Activated T-helper 17 cell treated with anti-CD3 and anti-CD28 coated beads, Interleukin-2, amount 50 U/mL, for 72 hours (primary cell): ENCODE measurements around the gene PAQR5. TPM values are rescaled to one million over a fixed set of nuclear protein-coding genes. Genes with fewer than 3 reads are reported as not detected.
"Not testable (repeated sequence)": the region's sequence is repeated elsewhere in the genome, so short reads cannot be mapped to it uniquely, and the experiment has no call there.

ENCODE experiments used
- ATAC-seq: fragments of 150-1000 bp; cut with Tn5 transposase; replicated peaks from 2 replicates; pipeline ENCODE4 v1.10.0; 2021; ENCODE audit warnings: mild to moderate bottlenecking, moderate library complexity
- H3K27ac Mint-ChIP-seq: one replicate; pipeline ENCODE4 v1.8.0; 2022; ENCODE audit warnings: mixed read lengths
- H3K27me3 Mint-ChIP-seq: one replicate; pipeline ENCODE4 v1.8.0; 2022; ENCODE audit warnings: mixed read lengths
- H3K36me3 Mint-ChIP-seq: one replicate; pipeline ENCODE4 v1.8.0; 2022; ENCODE audit warnings: low read depth, mild to moderate bottlenecking, mixed read lengths
- H3K4me1 Mint-ChIP-seq: one replicate; pipeline ENCODE4 v1.8.0; 2022; ENCODE audit warnings: mixed read lengths
- H3K4me3 Mint-ChIP-seq: one replicate; pipeline ENCODE4 v1.8.0; 2022; ENCODE audit warnings: mild to moderate bottlenecking, mixed read lengths
- H3K9me3 Mint-ChIP-seq: one replicate; pipeline ENCODE4 v1.8.0; 2022; ENCODE audit warnings: mixed read lengths
- total RNA-seq, 2 donors: library from RNA; stranded (reverse); gene quantifications; one replicate each; pipeline ENCODE4 v1.2.3, GENCODE V29; 2022

The PAQR5 gene
- total RNA-seq, 2 donors from 2014 or later: not detected

GRCh38 chr15:69288531-69289341 is 10.0 kb upstream of the PAQR5 start:
- no peak for ATAC-seq
- Mint-ChIP-seq H3K27me3 (no peaks in the 10 kb centered on the region), H3K4me1 (no peaks in the 10 kb centered on the region), H3K4me3 (no peak overlapping the region), H3K27ac (no peak overlapping the region), H3K9me3 (no peaks in the 10 kb centered on the region), H3K36me3 (no peaks in the 10 kb centered on the region)

- Mint-ChIP-seq H3K4me3 (no peak overlapping the region), H3K27me3 (no peaks in the 10 kb centered on the region), H3K4me1 (no peaks in the 10 kb centered on the region), H3K9me3 (no peaks in the 10 kb centered on the region), H3K36me3 (no peaks in the 10 kb centered on the region), H3K27ac (no peak overlapping the region)
- no peak for ATAC-seq
These were observed 9.2 kb upstream of the PAQR5 start for GRCh38 chr15:69289342-69290146.

DNA sequence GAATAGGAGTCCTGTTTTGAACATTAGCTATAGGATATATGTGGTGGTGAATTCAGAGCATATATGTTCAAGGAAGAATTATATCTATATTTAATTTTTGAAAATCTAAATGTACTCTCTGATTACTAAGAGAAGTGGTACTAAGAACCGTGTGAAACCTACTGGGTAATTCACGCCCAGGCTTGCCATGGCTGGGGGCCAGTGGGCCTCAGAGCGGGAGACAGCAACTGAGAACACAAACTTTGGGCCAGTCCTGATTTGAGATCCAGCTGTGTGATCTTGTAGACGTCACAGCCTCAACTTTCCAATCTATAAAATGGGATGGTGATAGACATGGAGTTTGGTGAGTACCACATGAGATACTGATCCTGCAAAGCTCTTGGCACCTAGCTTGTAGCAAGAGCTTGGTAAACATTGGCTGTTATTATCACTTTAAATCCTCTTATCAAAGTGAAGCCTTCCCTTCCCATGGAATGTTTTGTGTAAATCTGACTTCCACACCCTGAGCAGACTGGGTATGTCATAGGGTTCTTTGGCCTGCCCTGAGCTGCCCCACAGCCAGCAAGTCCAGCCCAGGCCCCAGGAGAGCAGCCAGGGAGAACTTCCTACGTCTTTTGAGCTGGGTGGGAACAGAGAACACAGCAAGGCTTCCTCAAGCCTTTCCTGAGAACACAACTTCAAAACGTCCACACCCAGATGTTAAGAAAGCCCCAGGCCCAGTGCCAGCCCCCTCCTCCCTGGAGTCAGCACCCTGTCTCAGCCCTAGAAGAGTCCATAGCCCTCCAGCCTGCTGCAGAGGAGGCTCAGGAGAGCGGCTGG is 8.2 kb upstream of the PAQR5 start:
- no peak for ATAC-seq
- H3K27me3 Mint-ChIP-seq: peaks cover 3% of the 10 kb centered on the region
- no peaks in the 10 kb centered on the region for H3K4me1 Mint-ChIP-seq
- H3K36me3 Mint-ChIP-seq: no peaks in the 10 kb centered on the region
- H3K4me3 Mint-ChIP-seq: no peak overlapping the region
- no peak overlapping the region for H3K27ac Mint-ChIP-seq
- H3K9me3 Mint-ChIP-seq: no peaks in the 10 kb centered on the region

GRCh38 chr15:69291651-69292050 is 7.1 kb upstream of the PAQR5 start:
- not testable (repeated sequence) for H3K27ac Mint-ChIP-seq, H3K4me1 Mint-ChIP-seq, H3K27me3 Mint-ChIP-seq, H3K36me3 Mint-ChIP-seq, H3K4me3 Mint-ChIP-seq, ATAC-seq, H3K9me3 Mint-ChIP-seq

- H3K4me1 Mint-ChIP-seq: no peaks in the 10 kb centered on the region
- peaks cover 17% of the 10 kb centered on the region for H3K27me3 Mint-ChIP-seq
- ATAC-seq: no peak
- H3K9me3 Mint-ChIP-seq: no peaks in the 10 kb centered on the region
- H3K27ac Mint-ChIP-seq: no peak overlapping the region
- H3K4me3 Mint-ChIP-seq: no peak overlapping the region
- H3K36me3 Mint-ChIP-seq: no peaks in the 10 kb centered on the region
These were observed 5.8 kb upstream of the PAQR5 start for GRCh38 chr15:69292826-69293420.

- Mint-ChIP-seq H3K36me3 (no peaks in the 10 kb centered on the region), H3K4me3 (no peak overlapping the region), H3K27ac (no peak overlapping the region), H3K27me3 (peaks cover 17% of the 10 kb centered on the region), H3K9me3 (no peaks in the 10 kb centered on the region), H3K4me1 (no peaks in the 10 kb centered on the region)
- ATAC-seq: no peak
These were observed 4.7 kb upstream of the PAQR5 start for GRCh38 chr15:69293741-69294615.

DNA sequence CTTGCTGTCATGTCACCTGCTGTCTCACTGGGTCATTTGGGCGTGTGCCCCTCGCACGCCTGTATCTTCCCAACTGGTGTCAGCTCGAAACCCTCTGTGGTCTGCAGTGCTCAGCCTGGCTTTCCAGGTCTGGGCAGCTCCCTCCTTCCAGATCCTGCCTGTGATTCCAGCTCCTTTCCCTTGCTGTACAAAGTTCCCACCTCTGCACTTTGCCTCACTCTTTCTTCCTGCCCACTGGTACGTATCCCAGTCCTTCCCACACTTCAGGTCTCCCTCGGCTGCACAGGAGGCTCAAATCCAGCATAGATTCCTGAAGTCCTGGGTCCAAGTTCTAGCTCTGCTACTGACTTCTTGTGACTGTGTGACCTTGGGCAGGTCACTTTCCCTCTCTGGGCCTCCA is 2.1 kb upstream of the PAQR5 start:
- Mint-ChIP-seq H3K4me3 (no peak overlapping the region), H3K27me3 (peaks cover 36% of the 10 kb centered on the region), H3K4me1 (no peaks in the 10 kb centered on the region), H3K27ac (no peak overlapping the region), H3K36me3 (no peaks in the 10 kb centered on the region), H3K9me3 (no peaks in the 10 kb centered on the region)
- no peak for ATAC-seq

DNA sequence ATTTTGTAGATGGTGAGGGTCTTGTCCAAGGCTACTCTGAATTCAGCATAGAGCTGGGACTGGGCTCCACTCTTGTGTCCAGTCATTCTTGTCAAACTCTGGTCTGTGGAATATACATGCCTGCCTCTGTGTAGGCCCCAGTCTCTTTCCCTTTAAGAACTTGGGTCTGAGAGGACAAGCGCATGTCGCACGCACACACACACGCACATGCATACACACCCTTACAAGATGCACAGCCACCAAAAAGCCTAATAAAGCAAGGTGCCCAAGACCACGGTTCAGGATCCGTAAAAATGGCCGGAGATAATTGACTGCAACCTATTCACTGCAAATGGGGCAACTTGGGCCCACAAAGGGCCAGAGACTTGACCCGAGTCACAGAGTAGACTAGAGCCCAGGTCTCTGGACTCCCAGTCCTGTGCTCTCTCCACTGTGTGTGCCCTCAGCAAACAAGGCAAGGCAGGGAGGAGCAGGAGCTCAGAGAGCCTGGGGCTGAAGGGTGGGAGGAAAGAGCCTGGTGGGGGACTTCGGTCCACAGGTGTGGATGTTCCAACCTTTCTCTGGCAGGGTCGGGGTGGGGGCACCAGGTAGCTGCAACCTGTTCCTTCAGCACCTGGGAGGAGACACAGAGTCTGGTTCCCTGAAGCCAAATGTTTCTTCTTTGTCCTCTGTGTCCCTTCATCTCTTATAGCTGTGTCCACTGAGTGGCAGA is 914 bp upstream of the PAQR5 start:
- H3K27ac Mint-ChIP-seq: no peak overlapping the region
- H3K27me3 Mint-ChIP-seq: peaks cover 44% of the 10 kb centered on the region
- peak overlapping the region; percentile 33 for H3K4me3 Mint-ChIP-seq
- no peaks in the 10 kb centered on the region for H3K36me3 Mint-ChIP-seq
- no peaks in the 10 kb centered on the region for H3K4me1 Mint-ChIP-seq
- no peak for ATAC-seq
- no peaks in the 10 kb centered on the region for H3K9me3 Mint-ChIP-seq

GRCh38 chr15:69298354-69298696 is 387 bp upstream of the PAQR5 start:
- peak overlapping the region; percentile 33 for H3K4me3 Mint-ChIP-seq
- peaks cover 48% of the 10 kb centered on the region for H3K27me3 Mint-ChIP-seq
- no peaks in the 10 kb centered on the region for H3K36me3 Mint-ChIP-seq
- H3K27ac Mint-ChIP-seq: no peak overlapping the region
- H3K4me1 Mint-ChIP-seq: no peaks in the 10 kb centered on the region
- no peak for ATAC-seq
- no peaks in the 10 kb centered on the region for H3K9me3 Mint-ChIP-seq

DNA sequence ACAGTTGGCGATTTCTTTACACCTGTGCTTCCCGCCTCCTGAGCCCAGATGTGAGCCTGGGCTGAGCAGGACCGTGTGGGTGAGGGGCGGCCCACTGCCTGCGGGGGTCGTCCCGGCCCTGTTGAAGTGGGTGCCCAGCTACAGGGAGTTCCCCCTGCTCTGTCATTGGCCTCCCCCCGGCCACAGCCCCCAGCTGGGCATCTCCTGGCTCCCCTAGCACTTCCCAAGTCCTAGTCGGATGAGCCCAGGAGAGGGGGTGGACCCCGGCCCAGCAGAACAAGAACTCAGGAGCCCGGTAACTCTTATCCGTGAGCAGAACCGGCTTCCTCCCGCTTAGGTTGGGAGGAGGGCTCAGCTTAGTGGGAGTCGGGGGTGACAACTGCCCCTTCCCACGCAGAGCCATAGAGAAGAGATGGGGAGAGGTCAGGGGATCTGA is 757 bp downstream of the PAQR5 start:
- Mint-ChIP-seq H3K9me3 (no peaks in the 10 kb centered on the region), H3K4me3 (no peak overlapping the region), H3K27ac (no peak overlapping the region), H3K36me3 (no peaks in the 10 kb centered on the region), H3K27me3 (peaks cover 53% of the 10 kb centered on the region), H3K4me1 (no peaks in the 10 kb centered on the region)
- no peak for ATAC-seq

DNA sequence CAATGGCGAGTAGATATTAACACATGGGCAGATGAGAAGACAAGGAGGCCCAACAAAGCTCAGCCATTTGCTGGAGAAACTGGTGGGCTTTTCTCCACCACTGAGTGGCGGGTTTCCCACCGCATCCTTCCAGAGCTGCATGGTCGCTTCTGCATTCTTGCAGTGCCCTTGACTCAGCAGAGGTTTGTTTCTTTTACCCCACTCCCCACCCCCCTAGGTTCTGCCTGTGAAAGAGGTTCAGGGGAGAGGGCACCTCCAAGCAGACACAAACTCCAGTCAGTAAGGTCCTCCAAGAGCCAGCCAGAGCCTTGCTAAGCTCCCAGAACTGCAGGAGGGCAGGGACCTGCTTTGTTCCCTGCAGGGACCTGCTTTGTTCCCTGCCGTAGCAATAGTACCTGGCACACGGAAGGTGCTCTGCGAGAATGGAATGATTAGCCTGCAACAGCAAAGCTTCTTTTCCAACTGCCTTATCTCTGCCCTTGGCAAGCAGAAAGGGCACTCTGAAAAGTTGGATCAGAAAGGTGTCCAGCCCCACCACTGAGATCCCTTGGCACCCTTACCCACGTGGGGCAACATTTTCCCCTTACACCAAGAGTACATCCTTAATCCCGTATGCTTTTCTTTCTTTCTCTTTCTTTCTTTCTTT is 1.4 kb downstream of the PAQR5 start:
- no peak for ATAC-seq
- Mint-ChIP-seq H3K4me3 (peak overlapping the region; percentile 0), H3K4me1 (no peaks in the 10 kb centered on the region), H3K27ac (no peak overlapping the region), H3K27me3 (peaks cover 52% of the 10 kb centered on the region), H3K9me3 (no peaks in the 10 kb centered on the region), H3K36me3 (no peaks in the 10 kb centered on the region)

GRCh38 chr15:69301101-69301500 is 2.4 kb downstream of the PAQR5 start:
- peaks cover 52% of the 10 kb centered on the region for H3K27me3 Mint-ChIP-seq
- not testable (repeated sequence) for H3K4me3 Mint-ChIP-seq, H3K9me3 Mint-ChIP-seq, H3K36me3 Mint-ChIP-seq, ATAC-seq, H3K27ac Mint-ChIP-seq, H3K4me1 Mint-ChIP-seq

GRCh38 chr15:69302087-69302486 is 3.4 kb downstream of the PAQR5 start:
- not testable (repeated sequence) for H3K27ac Mint-ChIP-seq, H3K4me1 Mint-ChIP-seq, H3K36me3 Mint-ChIP-seq, ATAC-seq, H3K9me3 Mint-ChIP-seq, H3K4me3 Mint-ChIP-seq
- H3K27me3 Mint-ChIP-seq: peaks cover 50% of the 10 kb centered on the region
